ENCODE measurements around the gene CEMIP2.

- TF ChIP-seq CTCF (IDR thresholded peaks at IDR 0.05) (no peak), POLR2A (IDR thresholded peaks at IDR 0.05) (no peak)
These were observed 95.7 kb downstream of the CEMIP2 start for GRCh38 chr9:71672573-71672972.

Measured in prostate gland (tissue), 2 donors.